ENCODE data around the gene SYK.
A peak's percentile ranks its signal among the peaks of the same experiment; 100 is the strongest.

The SYK gene

GRCh38 chr9:90838098-90838497, 36.5 kb downstream of the SYK start:
- peaks cover 58% of the 10 kb centered on the region for H3K4me1 ChIP-seq (ENCODE audit: insufficient read depth, low read length, poor library complexity, severe bottlenecking)
- H3K9ac ChIP-seq (ENCODE audit: low read depth, low read length, poor library complexity, severe bottlenecking): peak overlapping the region; percentile 54
- H3F3A ChIP-seq (ENCODE audit: low read depth): no peaks in the 10 kb centered on the region; the same call in none of the 2 replicates
- no peaks in the 10 kb centered on the region for H3K27me3 ChIP-seq (ENCODE audit: insufficient read depth, low read length, poor library complexity, severe bottlenecking)
- H3K9me3 ChIP-seq (ENCODE audit: insufficient read depth, low read depth, low read length): no peaks in the 10 kb centered on the region
- H3K79me2 ChIP-seq (ENCODE audit: insufficient read depth, low read length): peaks cover 89% of the 10 kb centered on the region
- TF ChIP-seq CTCF (conservative IDR thresholded peaks at IDR 0.05; ENCODE audit: low read length) (peak; percentile 52), EZH2phosphoT487 (IDR thresholded peaks at IDR 0.05; ENCODE audit: borderline replicate concordance) (no peak)
- no peak overlapping the region for H2AFZ ChIP-seq (ENCODE audit: low read length)
- H4K20me1 ChIP-seq (ENCODE audit: insufficient read depth, low read length, poor library complexity, severe bottlenecking): no peaks in the 10 kb centered on the region
- peak overlapping the region; percentile 61 for H3K4me2 ChIP-seq (ENCODE audit: low read depth, low read length, poor library complexity, severe bottlenecking)
- H3K36me3 ChIP-seq (ENCODE audit: insufficient read depth, low read length): peaks cover 7% of the 10 kb centered on the region; the same call in 1 of the 2 replicates
- H3K4me3 ChIP-seq (ENCODE audit: low read length, poor library complexity, severe bottlenecking): no peak overlapping the region
- H3K9me2 ChIP-seq (replicated peaks; ENCODE audit: low read depth, low read length): no peaks in the 10 kb centered on the region

- peaks cover 2% of the 10 kb centered on the region; the same call in 1 of the 2 replicates for H3K36me3 ChIP-seq (ENCODE audit: insufficient read depth, low read length)
- H3F3A ChIP-seq (ENCODE audit: low read depth): no peaks in the 10 kb centered on the region; the same call in none of the 2 replicates
- peak overlapping the region; percentile 54 for H3K9ac ChIP-seq (ENCODE audit: low read depth, low read length, poor library complexity, severe bottlenecking)
- H3K9me2 ChIP-seq (replicated peaks; ENCODE audit: low read depth, low read length): no peaks in the 10 kb centered on the region
- no peak overlapping the region for H2AFZ ChIP-seq (ENCODE audit: low read length)
- peak overlapping the region; percentile 9 for H3K4me3 ChIP-seq (ENCODE audit: low read length, poor library complexity, severe bottlenecking)
- H3K27me3 ChIP-seq (ENCODE audit: insufficient read depth, low read length, poor library complexity, severe bottlenecking): no peaks in the 10 kb centered on the region
- H3K4me1 ChIP-seq (ENCODE audit: insufficient read depth, low read length, poor library complexity, severe bottlenecking): peaks cover 64% of the 10 kb centered on the region
- no peaks in the 10 kb centered on the region for H4K20me1 ChIP-seq (ENCODE audit: insufficient read depth, low read length, poor library complexity, severe bottlenecking)
- peak overlapping the region; percentile 61 for H3K4me2 ChIP-seq (ENCODE audit: low read depth, low read length, poor library complexity, severe bottlenecking)
- peaks cover 83% of the 10 kb centered on the region for H3K79me2 ChIP-seq (ENCODE audit: insufficient read depth, low read length)
- no peaks in the 10 kb centered on the region for H3K9me3 ChIP-seq (ENCODE audit: insufficient read depth, low read depth, low read length)
- TF ChIP-seq EZH2phosphoT487 (IDR thresholded peaks at IDR 0.05; ENCODE audit: borderline replicate concordance) (no peak), CTCF (conservative IDR thresholded peaks at IDR 0.05; ENCODE audit: low read length) (no peak)
Measured at GRCh38 chr9:90838581-90839154, 37.0 kb downstream of the SYK start.

DNA sequence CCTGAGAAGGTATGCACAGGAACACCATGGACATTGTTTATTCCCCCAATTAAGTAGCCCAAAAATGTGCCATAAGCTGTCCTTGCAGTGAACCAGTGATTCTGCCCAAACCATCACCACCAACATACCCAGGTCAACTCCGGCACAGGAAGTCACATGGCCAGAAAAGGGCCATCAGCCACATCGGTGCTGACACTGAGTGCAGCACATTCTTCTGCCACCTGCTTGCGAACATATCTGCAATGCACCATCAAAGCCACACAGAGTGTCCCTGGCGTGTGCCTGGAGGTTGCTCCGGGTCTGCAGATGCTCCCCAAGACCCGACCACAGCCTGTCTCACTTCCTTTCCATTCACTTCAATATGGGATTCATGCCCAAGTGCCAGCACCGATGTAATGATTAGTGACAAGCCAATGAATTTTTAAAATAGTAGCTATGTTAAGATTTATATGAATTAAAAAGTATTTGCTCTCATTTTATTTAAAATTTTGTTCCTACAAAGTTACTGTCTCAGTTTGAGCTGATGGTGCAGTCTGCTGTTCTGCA, 37.6 kb downstream of the SYK start:
- Histone ChIP-seq H4K20me1 (ENCODE audit: insufficient read depth, low read length, poor library complexity, severe bottlenecking) (no peaks in the 10 kb centered on the region), H3K27me3 (ENCODE audit: insufficient read depth, low read length, poor library complexity, severe bottlenecking) (no peaks in the 10 kb centered on the region), H3K4me1 (ENCODE audit: insufficient read depth, low read length, poor library complexity, severe bottlenecking) (peaks cover 67% of the 10 kb centered on the region), H3K36me3 (ENCODE audit: insufficient read depth, low read length) (peaks cover 6% of the 10 kb centered on the region; the same call in 1 of the 2 replicates), H3K9ac (ENCODE audit: low read depth, low read length, poor library complexity, severe bottlenecking) (peak overlapping the region; percentile 54), H3K9me3 (ENCODE audit: insufficient read depth, low read depth, low read length) (no peaks in the 10 kb centered on the region), H3K9me2 (replicated peaks; ENCODE audit: low read depth, low read length) (no peaks in the 10 kb centered on the region), H3F3A (ENCODE audit: low read depth) (no peaks in the 10 kb centered on the region; the same call in none of the 2 replicates), H3K4me3 (ENCODE audit: low read length, poor library complexity, severe bottlenecking) (peak overlapping the region; percentile 26), H2AFZ (ENCODE audit: low read length) (no peak overlapping the region), H3K4me2 (ENCODE audit: low read depth, low read length, poor library complexity, severe bottlenecking) (peak overlapping the region; percentile 61), H3K79me2 (ENCODE audit: insufficient read depth, low read length) (peaks cover 78% of the 10 kb centered on the region)
- TF ChIP-seq EZH2phosphoT487 (IDR thresholded peaks at IDR 0.05; ENCODE audit: borderline replicate concordance) (no peak), CTCF (conservative IDR thresholded peaks at IDR 0.05; ENCODE audit: low read length) (no peak; the same call in 1 of the 2 replicates)
